HG02798 (cell line): ENCODE measurements around the gene SCAMP2.

Experiments used
- ATAC-seq: cut with Tn5 transposase; IDR thresholded peaks from one replicate; pipeline ENCODE4 v1.9.1; 2021; ENCODE audit warnings: mild to moderate bottlenecking; ENCODE audit not compliant: unreplicated experiment, poor library complexity

SCAMP2 gene

GRCh38 chr15:74840851-74841775 lies 32.1 kb downstream of the SCAMP2 start:
- ATAC-seq: no peak

DNA sequence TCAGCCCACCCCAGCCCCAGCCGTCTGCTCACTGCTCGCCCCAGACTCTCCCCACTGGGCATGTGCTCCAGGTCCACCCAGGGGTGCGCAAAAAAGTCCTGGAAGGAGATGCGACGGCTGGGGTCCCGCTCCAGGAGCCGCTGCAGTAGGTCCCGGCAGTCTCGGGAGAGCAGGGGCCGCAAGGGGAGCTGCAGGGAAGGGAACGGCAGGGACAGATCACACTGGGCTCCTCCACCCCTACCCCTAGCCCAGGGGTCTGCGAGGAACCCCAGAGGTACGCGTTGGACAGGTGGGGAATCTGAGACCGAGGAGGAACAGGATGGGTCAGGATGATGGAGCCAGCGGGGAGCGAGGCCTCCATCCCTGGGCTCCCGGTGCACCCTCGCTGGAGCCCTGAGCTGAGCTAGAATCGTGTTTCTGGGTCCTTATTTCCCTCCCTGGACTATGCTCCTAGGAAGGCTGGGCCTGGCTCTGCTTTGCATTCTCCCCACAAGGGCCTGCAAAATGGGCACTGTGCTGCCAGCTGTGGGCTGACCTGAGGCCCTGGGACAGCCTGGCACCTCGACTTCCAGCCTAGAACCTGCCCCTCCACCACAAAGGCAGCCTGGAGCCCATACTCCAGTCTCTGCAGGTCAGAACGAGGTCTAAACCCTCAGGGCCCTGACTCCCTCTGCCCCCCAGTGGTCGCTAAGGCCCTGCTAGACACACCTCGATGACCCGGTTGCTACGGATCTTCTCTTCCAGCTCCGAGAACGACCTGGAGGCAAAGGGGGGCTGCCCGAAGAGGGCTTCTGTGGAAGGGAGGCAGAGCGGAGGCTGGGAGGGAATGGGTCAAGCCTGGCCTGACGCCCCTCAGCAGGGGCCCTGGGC lies 33.4 kb downstream of the SCAMP2 start:
- ATAC-seq: no peak

- no peak for ATAC-seq
Measured at GRCh38 chr15:74838746-74839525, 34.2 kb downstream of the SCAMP2 start.

GRCh38 chr15:74838137-74838516 lies 35.0 kb downstream of the SCAMP2 start:
- no peak for ATAC-seq

GRCh38 chr15:74837482-74838136 lies 35.6 kb downstream of the SCAMP2 start:
- no peak for ATAC-seq

DNA sequence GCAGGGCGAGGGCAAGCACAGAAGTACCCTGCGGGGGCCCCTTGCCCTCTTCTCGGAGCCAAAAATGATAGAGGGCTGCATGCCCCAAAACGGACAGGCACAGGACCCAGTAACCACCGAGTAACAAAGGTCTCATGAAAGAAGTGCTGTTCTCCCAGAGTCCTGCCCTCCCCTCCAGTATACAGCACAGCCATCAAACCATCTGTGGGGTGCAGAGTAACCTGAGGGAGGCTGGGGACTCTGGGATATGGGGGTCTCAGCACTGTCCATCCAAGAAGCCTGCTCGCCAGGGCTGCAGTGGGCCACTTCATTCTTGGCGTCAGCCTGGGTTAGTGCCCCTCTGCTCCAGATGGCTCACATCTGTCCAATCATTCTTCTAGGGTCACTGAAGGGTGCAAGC lies 36.3 kb downstream of the SCAMP2 start:
- no peak for ATAC-seq

DNA sequence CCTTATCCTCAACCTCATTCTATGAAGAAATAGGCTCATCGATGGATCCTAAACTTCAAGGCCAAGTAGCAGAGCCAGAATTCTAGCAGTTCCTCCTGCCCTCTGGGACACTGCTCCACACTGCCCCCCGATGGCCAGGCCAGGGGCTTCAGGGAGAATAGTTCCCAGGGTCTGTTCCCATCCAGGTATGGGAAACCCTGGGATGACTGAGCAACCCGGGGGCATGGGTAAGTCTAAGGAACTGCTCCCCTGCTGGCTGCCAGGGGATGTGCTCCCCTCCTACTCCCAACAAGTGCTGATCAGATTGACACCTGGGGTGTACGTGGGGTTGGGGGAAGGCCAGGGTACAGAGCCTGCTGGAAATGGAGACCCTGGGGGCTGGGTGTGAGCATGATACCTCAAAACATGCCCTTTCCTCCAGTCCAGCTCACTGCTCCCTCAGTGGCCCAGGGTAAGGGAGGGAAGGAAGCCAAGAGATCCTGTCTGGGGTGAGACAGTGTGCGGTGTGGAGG lies 37.8 kb downstream of the SCAMP2 start:
- no peak for ATAC-seq

- ATAC-seq: no peak
Measured at GRCh38 chr15:74833376-74834107, 39.6 kb downstream of the SCAMP2 start.

GRCh38 chr15:74832826-74833225 lies 40.3 kb downstream of the SCAMP2 start:
- no peak for ATAC-seq

DNA sequence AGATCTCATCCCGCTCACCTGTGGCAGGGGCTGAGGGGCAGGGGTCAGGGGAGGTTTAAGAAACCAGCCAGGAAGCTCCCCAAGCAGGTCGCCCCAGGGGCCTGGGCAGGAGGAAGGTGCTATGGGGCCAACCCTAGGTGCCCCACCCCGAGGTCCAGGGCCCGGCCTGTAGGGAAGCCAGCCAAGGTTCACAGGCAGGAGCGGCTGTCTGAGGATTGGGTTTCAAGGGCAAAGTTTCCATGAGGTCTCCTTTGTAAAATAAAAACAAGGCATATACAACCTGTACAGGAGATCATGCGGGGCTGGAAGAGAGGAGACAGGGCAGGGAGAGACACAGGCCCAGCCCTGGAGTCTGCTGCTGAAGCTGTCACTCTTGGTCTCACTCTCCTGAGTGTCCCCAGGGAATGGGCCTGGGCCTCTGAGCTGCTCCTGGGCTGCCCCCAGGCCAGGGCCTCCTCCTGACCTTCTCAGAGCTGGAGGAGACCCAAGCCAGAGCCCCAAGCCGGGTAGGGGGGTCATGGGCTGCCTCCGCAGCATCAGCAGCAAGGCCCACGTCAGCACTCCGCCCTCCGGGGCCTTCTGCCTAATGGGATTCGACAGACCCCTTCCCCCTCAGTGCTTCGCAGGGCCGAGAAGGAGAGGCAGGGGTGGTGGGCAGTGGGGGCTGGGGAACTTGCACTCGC lies 41.2 kb downstream of the SCAMP2 start:
- ATAC-seq: no peak

DNA sequence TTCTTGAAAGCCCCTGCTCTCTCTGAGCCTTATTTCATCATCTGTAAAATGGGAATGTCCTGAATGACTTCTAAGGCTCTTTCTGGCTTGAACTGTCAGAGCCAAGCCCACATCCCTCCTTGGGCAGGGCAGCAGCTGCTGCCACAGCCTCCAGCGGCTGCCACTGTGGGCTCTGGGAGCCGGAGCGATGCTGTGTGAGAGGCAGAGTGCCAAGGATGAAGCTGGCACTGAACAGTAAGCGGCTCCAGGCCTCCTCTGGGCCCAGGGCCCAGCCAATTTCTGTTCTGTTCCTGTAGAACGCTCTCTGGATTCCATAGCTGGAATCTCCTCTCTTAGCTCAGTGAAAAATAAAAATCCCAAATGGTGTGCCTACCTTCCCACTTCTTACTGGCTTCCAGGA lies 42.3 kb downstream of the SCAMP2 start:
- no peak for ATAC-seq

- ATAC-seq: no peak
Measured at GRCh38 chr15:74829991-74830390, 43.2 kb downstream of the SCAMP2 start.

DNA sequence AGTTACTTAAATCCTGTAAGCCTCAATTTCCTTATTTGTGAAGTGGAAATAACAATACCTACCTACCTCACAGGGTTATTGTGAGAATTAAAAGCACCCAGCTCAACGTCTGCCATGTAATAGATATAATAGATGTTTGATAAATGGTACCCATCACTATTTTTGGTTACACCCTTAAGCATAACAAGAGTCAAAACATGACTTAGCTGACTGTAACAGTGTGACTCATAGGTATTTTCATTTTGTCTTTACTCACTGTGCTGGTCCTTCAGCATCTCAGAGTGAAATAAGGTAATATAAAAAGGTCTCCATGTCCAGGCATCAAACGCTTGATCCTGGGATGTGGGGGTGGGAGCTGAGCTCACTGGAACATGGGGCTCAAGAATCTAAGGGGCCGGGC lies 43.7 kb downstream of the SCAMP2 start:
- ATAC-seq: no peak

DNA sequence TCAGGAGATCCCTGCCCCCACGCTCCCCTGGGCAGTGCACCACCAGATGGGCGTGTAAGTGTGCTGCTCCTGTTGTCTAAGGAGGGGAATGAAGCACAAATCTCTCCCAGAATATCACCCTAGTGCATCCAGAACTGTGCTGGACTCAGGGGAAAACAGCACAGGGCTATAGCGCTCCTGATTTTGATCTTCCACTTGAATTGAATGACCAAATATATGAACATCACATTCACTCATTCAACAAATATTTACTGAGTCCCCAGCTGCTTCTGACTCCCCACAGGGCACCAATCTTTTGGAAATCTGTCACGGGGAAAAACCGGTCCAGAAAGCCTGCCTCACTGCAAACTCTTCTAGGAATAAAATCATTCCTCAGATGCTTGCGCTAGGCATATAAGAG lies 44.3 kb downstream of the SCAMP2 start:
- no peak for ATAC-seq

DNA sequence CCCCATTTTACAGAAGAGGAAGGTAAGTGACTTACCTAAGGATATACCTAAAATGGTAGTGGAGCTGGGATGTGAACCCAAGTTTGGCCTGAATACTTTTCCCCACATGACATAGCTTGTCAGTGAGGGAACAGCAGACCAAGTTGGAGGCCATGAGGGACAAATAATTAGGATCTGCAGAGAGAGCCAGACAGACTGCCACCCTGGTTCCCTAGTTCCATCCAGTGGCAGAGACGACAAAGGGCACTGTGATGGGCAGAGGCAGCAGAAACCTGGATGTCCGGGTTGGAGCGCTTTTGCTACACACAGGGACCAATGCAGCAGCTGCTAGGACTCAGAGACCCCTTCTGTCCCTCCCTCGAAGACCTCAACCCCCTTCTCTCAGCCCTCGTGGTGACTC lies 45.6 kb downstream of the SCAMP2 start:
- no peak for ATAC-seq

- ATAC-seq: no peak
Measured at GRCh38 chr15:74826921-74827320, 46.2 kb downstream of the SCAMP2 start.

DNA sequence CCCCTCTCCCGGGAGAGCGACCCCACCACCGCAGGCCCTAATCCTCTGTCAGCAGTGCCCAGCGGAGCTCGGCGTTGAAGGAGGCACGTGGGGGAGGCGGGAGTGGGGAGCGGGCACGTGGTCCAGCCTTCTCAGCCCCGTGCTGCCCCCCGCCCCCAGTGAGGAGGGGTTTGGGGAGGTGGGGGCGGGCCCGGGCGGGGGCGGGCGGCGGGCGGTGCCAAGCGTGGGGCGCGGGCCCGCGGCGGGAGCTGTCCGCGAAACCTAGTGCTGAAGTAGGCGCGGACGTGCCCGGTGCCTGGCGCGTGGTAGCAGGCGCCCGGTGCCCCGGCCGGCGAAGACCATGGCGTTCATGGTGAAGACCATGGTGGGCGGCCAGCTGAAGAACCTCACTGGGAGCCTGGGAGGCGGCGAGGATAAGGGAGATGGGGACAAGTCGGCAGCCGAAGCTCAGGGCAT lies 46.8 kb downstream of the SCAMP2 start, which contains the start of gene CPLX3:
CPLX3 (plus strand) TSS at position 264 of the 456 bp plus-strand sequence; CDS start at position 341, 77 bp downstream.
- ATAC-seq: no peak

DNA sequence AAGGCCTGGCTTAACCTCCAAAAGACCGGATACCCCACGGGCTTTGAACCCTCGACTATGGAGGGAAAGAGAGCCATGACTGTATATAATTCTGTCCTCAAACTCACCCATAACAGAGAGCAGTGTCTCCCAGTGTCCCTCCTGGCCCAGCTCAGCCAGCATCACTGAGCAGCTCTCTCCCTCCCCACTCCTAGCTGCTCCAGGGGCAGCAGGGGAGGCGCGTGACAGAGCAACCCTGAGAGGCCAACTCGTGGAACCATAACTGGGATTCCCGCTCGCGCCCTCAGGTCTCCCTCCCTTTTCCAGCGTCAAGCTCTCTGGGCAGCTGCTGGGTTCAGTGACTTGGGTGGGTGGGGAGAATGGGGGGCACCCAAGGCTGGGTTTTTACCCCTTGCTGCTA lies 47.3 kb downstream of the SCAMP2 start:
- no peak for ATAC-seq
